K562 (cell line): ENCODE data around the gene OSBPL1A. TPM values are rescaled to one million over a fixed set of nuclear protein-coding genes. Genes with fewer than 3 reads are reported as not detected.

Experiments used
- ATAC-seq: fragments of 200-7000 bp; cut with Tn5 transposase; 3 replicates; pipeline ENCODE4 v1.9.1; 2020; ENCODE audit warnings: moderate library complexity
- BruUV-seq: library from RNA; stranded (reverse); fragments of 400-500 nt; replicated peaks from 2 replicates; lab custom pipeline; 2021; lab: Mats Ljungman, UMichigan
- CTCF ChIA-PET: fragments of 300-600 bp; formaldehyde crosslinking; extraction: SDS; loops from one replicate; lab custom pipeline; 2021; ENCODE audit warnings: low intra/inter-chr PET ratio; lab: Yijun Ruan, JAX
- POLR2A ChIA-PET: fragments of 300-600, 350-650 bp; sonication (Branson Sonifier 250); formaldehyde crosslinking; extraction: SDS; loops from one replicate; lab custom pipeline; 2021; ENCODE audit warnings: antibody characterized with exemption, inconsistent platforms; lab: Yijun Ruan, JAX
- DNase-seq, 4 experiments: peaks; one replicate each; pipeline versions ENCODE4 v3.0.0 to v3.0.0-alpha.2; 2011 to 2018; ENCODE audit warnings: low spot score in 3 of 4, mixed read lengths in 3 of 4; ENCODE audit errors: extremely low read depth in 1 of 4
- FAIRE-seq: peaks from 2 replicates; lab custom pipeline; 2011; peaks lifted over from hg19 to GRCh38; lab: Jason Lieb, UNC
- H2AFZ ChIP-seq: 2 replicates; pipeline ENCODE4 v1.6.0; 2011; ENCODE audit warnings: low read depth, low read length, control low read depth, inconsistent platforms
- H3K27ac ChIP-seq: fragments of 200-600 bp; 3 replicates; pipeline ENCODE4 v1.8.0; 2011; ENCODE audit warnings: low read depth, mild to moderate bottlenecking, control low read depth, inconsistent platforms, low read length, moderate library complexity, mixed read lengths; ENCODE audit errors: extremely low read depth
- H3K27me3 ChIP-seq, 2 experiments: fragments of 300-600 bp in 1 of 2; 2 replicates in 1 of 2; 3 replicates in 1 of 2; pipeline versions ENCODE4 v1.6.0 to v1.8.0; 2011; ENCODE audit warnings: inconsistent platforms in 2 of 2, low read length in 2 of 2, mild to moderate bottlenecking in 1 of 2, mixed read lengths in 1 of 2, moderate library complexity in 1 of 2; ENCODE audit not compliant: control insufficient read depth in 2 of 2, insufficient read depth in 2 of 2
- H3K36me3 ChIP-seq: fragments of 300-600 bp; 3 replicates; pipeline ENCODE4 v1.8.0; 2011; ENCODE audit warnings: mild to moderate bottlenecking, low read length, inconsistent platforms; ENCODE audit not compliant: control insufficient read depth, insufficient read depth
- H3K4me1 ChIP-seq, 2 experiments: fragments of 200-600 bp in 1 of 2; replicated peaks in 1 of 2; 2 replicates in 1 of 2; 3 replicates in 1 of 2; pipeline versions ENCODE4 v1.5.1 to v1.8.0; 2011; ENCODE audit warnings: inconsistent platforms in 2 of 2, low read length in 2 of 2, mild to moderate bottlenecking in 1 of 2, mixed read lengths in 1 of 2, moderate library complexity in 1 of 2; ENCODE audit not compliant: control insufficient read depth in 2 of 2, insufficient read depth in 2 of 2
- H3K4me2 ChIP-seq: 2 replicates; pipeline ENCODE4 v1.6.1; 2011; ENCODE audit warnings: low read length, control low read depth, inconsistent platforms, mixed read lengths; ENCODE audit not compliant: insufficient read depth
- H3K4me3 ChIP-seq: fragments of 200-600 bp; sonication (generic), shearing (Covaris generic); 2 replicates; pipeline ENCODE4 v1.5.1; 2016; ENCODE audit warnings: control low read depth, inconsistent platforms
- H3K79me2 ChIP-seq: fragments of 200-600 bp; 3 replicates; pipeline ENCODE4 v1.8.0; 2011; ENCODE audit warnings: low read length, inconsistent platforms; ENCODE audit not compliant: control insufficient read depth, insufficient read depth
- H3K9ac ChIP-seq, 2 experiments: 2 replicates each; pipeline versions ENCODE4 v1.6.0 to v1.6.1; 2011; ENCODE audit warnings: low read depth in 2 of 2, low read length in 2 of 2, control low read depth in 1 of 2, inconsistent platforms in 1 of 2, mild to moderate bottlenecking in 1 of 2, mixed read lengths in 1 of 2; ENCODE audit not compliant: insufficient read depth in 1 of 2
- H3K9me1 ChIP-seq: one replicate; pipeline ENCODE4 v1.6.0; 2011; ENCODE audit warnings: inconsistent platforms, mild to moderate bottlenecking, low read length, moderate library complexity; ENCODE audit not compliant: control insufficient read depth, insufficient read depth
- H3K9me3 ChIP-seq: replicated peaks from 2 replicates; pipeline ENCODE4 v1.5.1; 2011; ENCODE audit warnings: low read depth, low read length, inconsistent platforms; ENCODE audit not compliant: control insufficient read depth, insufficient read depth
- H4K20me1 ChIP-seq: replicated peaks from 2 replicates; pipeline ENCODE4 v1.6.1; 2011; ENCODE audit warnings: low read length, inconsistent platforms, mixed read lengths; ENCODE audit not compliant: control insufficient read depth, insufficient read depth
- BMI1 ChIP-seq: fragments of 150-350 bp; IDR thresholded peaks from 2 replicates; pipeline ENCODE4 v1.6.1; 2014; ENCODE audit warnings: low read length
- BRF2 ChIP-seq: IDR thresholded peaks from 3 replicates; pipeline ENCODE4 v1.6.1; 2011; ENCODE audit warnings: borderline replicate concordance, mild to moderate bottlenecking; ENCODE audit not compliant: insufficient read length, insufficient read depth
- CBX1 ChIP-seq: sonication (generic); IDR thresholded peaks from 2 replicates; pipeline ENCODE4 v1.6.1; 2016; ENCODE audit warnings: antibody characterized with exemption, low read depth, mild to moderate bottlenecking
- ETV6 ChIP-seq, 3 experiments: fragments of 150-350 bp in 1 of 3; sonication (generic) in 1 of 3; formaldehyde crosslinking in 1 of 3; IDR thresholded peaks; 2 replicates each; pipeline versions ENCODE4 v1.6.1 to v1.8.0; 2014 to 2022; ENCODE audit warnings: borderline replicate concordance in 2 of 3, low read depth in 2 of 3, antibody characterized with exemption in 1 of 3, low read length in 1 of 3, mild to moderate bottlenecking in 1 of 3, missing genetic modification reagents in 1 of 3
- FOS ChIP-seq: IDR thresholded peaks from 3 replicates; pipeline ENCODE4 v1.6.1; 2011; ENCODE audit not compliant: insufficient read length; ENCODE audit errors: extremely low read depth
- HNRNPUL1 ChIP-seq: fragments of 200-400 bp; formaldehyde crosslinking; IDR thresholded peaks from 2 replicates; pipeline ENCODE4 v1.6.1; 2017; ENCODE audit warnings: low read length
- JUN ChIP-seq, 2 experiments: sonication (generic) in 1 of 2; formaldehyde crosslinking in 1 of 2; IDR thresholded peaks; 2 replicates each; pipeline versions ENCODE4 v1.6.1 to v1.8.0; 2012 to 2022; ENCODE audit warnings: borderline replicate concordance in 2 of 2, mild to moderate bottlenecking in 2 of 2, improper control_type of control experiment in 1 of 2, low read depth in 1 of 2, low read length in 1 of 2, missing genetic modification reagents in 1 of 2
- KHSRP ChIP-seq: fragments of 450-650 bp; IDR thresholded peaks from 2 replicates; pipeline ENCODE4 v1.6.1; 2017
- MLX ChIP-seq, 2 experiments: fragments of 450-650 bp in 1 of 2; sonication (generic) in 1 of 2; formaldehyde crosslinking; conservative IDR thresholded peaks; 2 replicates each; pipeline versions ENCODE4 v1.4.0 to v1.8.1; 2020 to 2022; ENCODE audit warnings: mild to moderate bottlenecking in 1 of 2, missing genetic modification reagents in 1 of 2
- POLR2AphosphoS5 ChIP-seq: IDR thresholded peaks from 2 replicates; pipeline ENCODE4 v1.6.1; 2011; ENCODE audit warnings: mild to moderate bottlenecking, low read depth, low read length, moderate library complexity; ENCODE audit not compliant: control insufficient read depth, insufficient read depth
- RAD51 ChIP-seq: fragments of 450-650 bp; IDR thresholded peaks from 2 replicates; pipeline ENCODE4 v1.7.1; 2016; ENCODE audit warnings: low read depth, mild to moderate bottlenecking, borderline replicate concordance
- ZNF197 ChIP-seq: fragments of 200-800 bp; sonication (Bioruptor generic); IDR thresholded peaks from 2 replicates; pipeline ENCODE4 v1.6.1; 2016; ENCODE audit warnings: low read depth, missing genetic modification characterization, missing compliant biosample characterization
- ZNF23 ChIP-seq: fragments of 250-450 bp; sonication (Bioruptor Pico); IDR thresholded peaks from 2 replicates; pipeline ENCODE4 v1.4.0; 2020; ENCODE audit warnings: mild to moderate bottlenecking
- ZNF3 ChIP-seq: fragments of 250-450 bp; sonication (Bioruptor Pico); IDR thresholded peaks from 2 replicates; pipeline ENCODE4 v1.5.0; 2021; ENCODE audit warnings: mild to moderate bottlenecking, moderate library complexity
- ZNF395 ChIP-seq: fragments of 200-800 bp; sonication (Bioruptor generic); IDR thresholded peaks from 2 replicates; pipeline ENCODE4 v1.6.1; 2017; ENCODE audit warnings: missing genetic modification characterization, missing compliant biosample characterization
- ZNF507 ChIP-seq: conservative IDR thresholded peaks from 2 replicates; pipeline ENCODE4 v1.6.1; 2017; ENCODE audit warnings: missing genetic modification characterization, missing compliant biosample characterization
- WGBS: fragments of 100-300 bp; shearing (Covaris generic); methylation state at CpG from one replicate; pipeline ENCODE4 v1.1.6; 2016; ENCODE audit warnings: low coverage, mixed read lengths; ENCODE audit not compliant: insufficient coverage; ENCODE audit errors: missing lambda C conversion rate; 5-methylcytosine and 5-hydroxymethylcytosine counted together
- in situ Hi-C: fragments of 300-500 bp; cut with MboI; formaldehyde crosslinking; loops from 4 replicates; pipeline ENCODE4 v1.15.0; 2018; ENCODE audit warnings: inconsistent platforms, mixed read lengths
- intact Hi-C: fragments of 100-400 bp; cut with micrococcal nuclease; formaldehyde crosslinking; loops from 2 replicates; pipeline ENCODE4 v1.14.2; 2022
- polyA plus RNA-seq, 8 experiments: library from polyadenylated mRNA; depleted of rRNA in 4 of 8; stranded (reverse) in 5 of 8; unstranded in 3 of 8; fragments of >200 nt; fragmentation: Nextera tagmentation in 2 of 8; fragmentation: Illumina TruSeq in 1 of 8; extraction: Ambion mirVana in 2 of 8; extraction: Trizol in 1 of 8; gene quantifications; 2 replicates each; pipeline versions ENCODE4 v1.2.1 to v1.2.3, GENCODE V29; 2011 to 2014; ENCODE audit warnings: inconsistent platforms in 1 of 8, missing spikeins in 1 of 8
- total RNA-seq, 7 experiments: library from RNA; depleted of rRNA in 6 of 7; stranded (reverse); fragments of >200 nt in 6 of 7; fragmentation: Illumina TruSeq in 2 of 7; extraction: Trizol in 2 of 7; gene quantifications; 2 replicates each; pipeline versions ENCODE4 v1.2.1 to v1.2.3, GENCODE V29; 2011 to 2021; ENCODE audit warnings: low replicate concordance in 1 of 7

The OSBPL1A gene
- total and polyA plus RNA-seq, 9 of the 15 experiments (the other 6 are each of a cell fraction or from before 2014, with no cell fraction given) = 0.40 to 0.49 TPM; not detected in 7

GRCh38 chr18:24254071-24254470, 143.6 kb downstream of the OSBPL1A start:
- no peak for FAIRE-seq
- no peaks in the 10 kb centered on the region for H3K9me1 ChIP-seq
- intact Hi-C loops = no loop called here
- no peak overlapping the region for H3K9ac ChIP-seq
- H3K4me3 ChIP-seq = no peak overlapping the region
- no peaks in the 10 kb centered on the region for H3K9me3 ChIP-seq
- H4K20me1 ChIP-seq = no peaks in the 10 kb centered on the region
- TF ChIP-seq RAD51 (no peak), BMI1 (no peak), JUN (IDR thresholded peaks at IDR 0.05; ENCODE audit: borderline replicate concordance, low read depth, low read length) (no peak), JUN (CRISPR knock-in tag; IDR thresholded peaks at IDR 0.05; ENCODE audit: borderline replicate concordance) (no peak), FOS (no peak), ZNF395 (CRISPR knock-in tag) (no peak), KHSRP (no peak), MLX (CRISPR knock-in tag; conservative IDR thresholded peaks at IDR 0.05) (no peak), ZNF197 (CRISPR knock-in tag) (no peak), ZNF23 (CRISPR knock-in tag) (no peak), ZNF3 (CRISPR knock-in tag) (no peak), HNRNPUL1 (no peak), ETV6 (IDR thresholded peaks at IDR 0.05; ENCODE audit: borderline replicate concordance in 1 of 2, low read depth in 2 of 2, low read length in 1 of 2) (no peak), ETV6 (CRISPR knock-in tag; IDR thresholded peaks at IDR 0.05; ENCODE audit: borderline replicate concordance) (no peak), ZNF507 (tag) (no peak), POLR2AphosphoS5 (no peak), CBX1 (no peak), BRF2 (no peak)
- TF ChIP-seq, all 486 proteins: peak for 0
- BruUV-seq = no TSS peak
- Histone ChIP-seq H3K4me2 (no peak overlapping the region), H3K27ac (no peak overlapping the region), H3K36me3 (no peaks in the 10 kb centered on the region), H3K27me3 (no peaks in the 10 kb centered on the region), H2AFZ (no peak overlapping the region), H3K4me1 (no peaks in the 10 kb centered on the region), H3K79me2 (no peaks in the 10 kb centered on the region)
- in situ Hi-C loops = no loop called here
- CTCF ChIA-PET = interaction anchor here (0.6 kb wide), 1 partner anchor 751 kb away, joined by 3 read pairs; no protein-coding TSS in a partner anchor
- POLR2A ChIA-PET = no interaction called here
- DNase-seq = no peak
- WGBS = 0% methylated on average over 1 of the region's 1 CpG
- no peak for ATAC-seq
